ENCODE data around the gene CACNA1C.

Gene CACNA1C

DNA sequence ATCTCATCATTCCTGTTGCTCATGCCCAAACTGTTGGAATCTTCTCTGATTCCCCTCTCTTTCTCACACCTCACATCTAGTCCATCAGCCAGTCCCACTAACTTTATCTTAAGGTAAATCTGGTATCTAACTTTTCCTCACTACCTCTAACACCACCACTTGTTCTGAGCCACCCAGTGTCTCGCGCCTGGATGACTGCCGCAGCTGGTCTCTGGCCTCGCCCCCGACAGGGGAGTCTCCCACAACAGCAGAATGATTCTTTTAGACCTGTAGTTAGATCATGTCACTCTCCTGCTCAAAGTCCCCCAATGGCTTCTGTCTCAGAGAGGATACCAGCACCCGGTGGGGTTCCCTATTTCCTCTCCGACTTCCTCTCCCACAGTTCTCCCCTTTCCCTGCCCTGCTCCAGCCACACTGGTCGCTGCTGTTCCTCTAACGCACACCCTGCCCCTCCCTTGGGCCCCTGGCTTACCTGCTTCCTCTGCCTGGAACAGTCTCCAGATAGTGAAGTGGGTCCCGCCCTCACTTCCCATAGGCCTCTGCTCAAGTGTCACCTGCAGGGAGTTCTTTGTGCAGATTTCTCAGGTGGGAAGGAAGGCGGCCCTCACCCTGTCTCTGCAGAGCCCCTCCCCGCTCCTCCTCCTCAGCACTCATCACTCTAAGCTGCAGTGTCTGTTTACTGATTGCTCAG is 403.5 kb downstream of the CACNA1C start:
- Mint-ChIP-seq H3K9me3 (no peaks in the 10 kb centered on the region), H3K4me1 (no peaks in the 10 kb centered on the region), H3K27ac (no peak overlapping the region), H3K4me3 (no peak overlapping the region), H3K27me3 (no peaks in the 10 kb centered on the region)
- ATAC-seq (no peak), DNase-seq (no peak)

DNA sequence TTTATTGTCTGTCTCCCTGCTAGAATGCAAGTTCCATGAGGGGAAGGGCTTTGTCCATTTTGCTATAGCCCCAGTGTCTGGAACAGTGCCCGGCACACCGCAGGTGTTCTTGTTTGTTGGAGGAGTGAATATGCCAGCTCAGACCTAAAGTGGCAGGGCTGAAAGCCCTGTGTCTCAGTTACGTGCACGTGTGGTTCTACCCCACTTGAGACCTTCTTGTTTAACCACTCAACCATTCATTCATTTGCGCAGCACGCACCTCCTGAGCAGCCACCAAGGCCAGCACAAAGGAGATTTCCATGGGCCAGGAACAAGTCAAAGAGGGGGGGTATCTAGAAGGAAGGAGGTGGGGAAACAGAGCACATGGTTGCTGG is 404.0 kb downstream of the CACNA1C start:
- DNase-seq (no peak), ATAC-seq (no peak)
- Mint-ChIP-seq H3K27ac (no peak overlapping the region), H3K4me3 (no peak overlapping the region), H3K9me3 (no peaks in the 10 kb centered on the region), H3K4me1 (no peaks in the 10 kb centered on the region), H3K27me3 (no peaks in the 10 kb centered on the region)

DNA sequence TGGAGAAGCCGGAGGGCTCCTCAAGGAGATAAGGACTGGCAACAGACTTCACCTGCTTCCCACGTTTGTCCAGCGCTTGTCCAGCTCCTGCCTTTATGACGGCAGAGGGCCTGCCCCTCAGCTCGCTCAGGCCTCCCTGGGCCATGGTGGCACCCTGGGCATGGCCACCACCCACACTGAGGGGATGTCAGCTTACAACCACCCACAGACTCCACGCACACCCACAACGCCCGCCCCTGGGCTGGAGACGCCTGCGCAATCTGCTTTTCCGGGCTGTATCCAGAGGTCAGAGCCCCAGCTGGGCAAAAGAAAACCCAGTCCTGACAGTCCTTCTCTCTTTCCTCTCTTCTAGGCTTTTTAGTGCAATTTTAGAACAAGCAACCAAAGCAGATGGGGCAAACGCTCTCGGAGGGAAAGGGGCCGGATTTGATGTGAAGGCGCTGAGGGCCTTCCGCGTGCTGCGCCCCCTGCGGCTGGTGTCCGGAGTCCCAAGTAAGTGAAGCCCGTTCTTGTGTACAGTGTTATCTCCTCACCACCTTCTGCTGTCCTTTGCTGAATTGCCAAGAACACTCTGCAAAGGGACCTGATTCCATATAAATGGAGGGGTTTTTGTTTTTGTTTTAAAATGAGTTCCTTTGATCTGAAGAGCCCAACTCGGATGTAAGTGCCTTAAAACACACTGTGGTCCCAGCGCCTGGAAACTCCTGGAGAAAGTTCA is 404.6 kb downstream of the CACNA1C start:
- DNase-seq = no peak
- H3K4me1 Mint-ChIP-seq = no peaks in the 10 kb centered on the region
- no peak for ATAC-seq
- H3K9me3 Mint-ChIP-seq = no peaks in the 10 kb centered on the region
- no peak overlapping the region for H3K4me3 Mint-ChIP-seq
- H3K27ac Mint-ChIP-seq = no peak overlapping the region
- H3K27me3 Mint-ChIP-seq = no peaks in the 10 kb centered on the region

DNA sequence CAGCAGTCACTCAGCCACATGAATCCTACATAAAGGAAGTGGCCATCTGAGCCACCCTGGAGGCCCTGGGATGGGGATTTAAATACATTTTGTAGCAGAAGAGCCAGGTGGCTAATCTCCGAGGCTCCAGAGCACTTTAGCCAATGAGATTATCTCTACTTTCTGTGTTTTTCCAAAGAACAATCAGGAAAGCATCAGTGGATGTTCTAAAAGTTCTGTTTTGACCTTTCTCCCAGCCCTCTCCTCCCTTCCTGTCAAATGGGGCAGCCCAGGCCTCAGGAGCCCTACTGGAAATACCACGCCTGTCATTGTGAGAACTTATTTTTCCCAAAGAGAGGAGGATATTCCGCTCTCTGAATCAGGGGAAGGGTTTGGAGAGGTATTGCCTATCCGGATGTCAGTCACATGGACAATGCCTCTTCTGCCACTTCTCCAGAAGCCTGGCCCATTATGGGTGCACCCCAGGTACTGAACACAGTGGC is 405.2 kb downstream of the CACNA1C start:
- H3K9me3 Mint-ChIP-seq = no peaks in the 10 kb centered on the region
- no peak overlapping the region for H3K27ac Mint-ChIP-seq
- no peak overlapping the region for H3K4me3 Mint-ChIP-seq
- H3K4me1 Mint-ChIP-seq = no peaks in the 10 kb centered on the region
- DNase-seq (no peak), ATAC-seq (no peak)
- H3K27me3 Mint-ChIP-seq = no peaks in the 10 kb centered on the region

DNA sequence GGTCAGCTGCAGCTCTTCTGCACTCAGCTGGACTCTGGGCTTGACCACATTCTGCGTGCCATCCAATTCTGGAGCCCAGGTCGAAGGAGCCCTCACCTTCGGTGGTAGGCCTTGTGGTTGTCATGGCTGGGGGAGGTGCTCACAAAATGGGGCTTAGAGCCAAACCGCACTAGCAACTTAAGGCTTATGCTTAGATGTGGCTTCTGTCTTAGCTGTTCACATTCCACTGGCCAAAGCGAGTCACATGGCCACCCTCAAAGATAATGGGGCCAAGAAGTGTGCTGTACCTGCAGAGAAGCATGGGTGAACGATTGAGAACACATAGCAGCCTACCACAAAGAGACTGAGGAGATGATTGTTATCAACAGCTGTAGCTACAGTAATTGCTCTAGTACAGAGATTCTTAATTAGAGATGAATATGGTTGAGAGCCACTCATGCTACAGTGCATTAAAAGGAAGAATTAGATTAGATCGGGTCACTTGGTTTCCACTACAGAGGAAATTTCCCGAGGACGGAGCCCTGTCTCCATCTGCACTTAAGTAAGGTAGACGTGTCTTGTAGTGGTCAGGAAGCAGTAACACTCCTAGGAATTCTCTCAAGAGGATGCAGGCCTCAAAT is 407.4 kb downstream of the CACNA1C start:
- no peak overlapping the region for H3K4me3 Mint-ChIP-seq
- H3K27me3 Mint-ChIP-seq = no peaks in the 10 kb centered on the region
- H3K4me1 Mint-ChIP-seq = no peaks in the 10 kb centered on the region
- H3K9me3 Mint-ChIP-seq = no peaks in the 10 kb centered on the region
- H3K27ac Mint-ChIP-seq = no peak overlapping the region
- DNase-seq = no peak
- no peak for ATAC-seq

DNA sequence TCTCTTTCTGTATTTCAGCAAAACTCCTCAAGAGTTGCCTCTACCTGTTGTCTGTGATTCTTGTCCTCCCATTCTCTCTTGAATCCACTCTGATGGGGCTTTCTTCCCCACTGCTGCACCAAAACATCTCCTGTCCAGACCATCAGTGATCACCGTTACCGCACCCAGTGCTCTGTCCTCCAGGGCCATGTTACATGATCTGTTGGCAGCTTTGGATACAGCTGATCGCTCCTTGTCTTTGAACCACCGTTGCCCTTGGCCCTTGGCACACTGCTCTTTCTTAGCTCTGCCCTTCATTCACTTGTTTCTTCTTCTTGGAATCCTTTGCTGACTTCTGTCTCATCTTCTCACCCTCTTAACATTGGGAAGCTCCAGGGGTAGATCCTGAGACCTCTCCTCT is 408.3 kb downstream of the CACNA1C start:
- Mint-ChIP-seq H3K4me1 (no peaks in the 10 kb centered on the region), H3K27ac (no peak overlapping the region), H3K27me3 (no peaks in the 10 kb centered on the region), H3K4me3 (no peak overlapping the region), H3K9me3 (no peaks in the 10 kb centered on the region)
- ATAC-seq (no peak), DNase-seq (no peak)

DNA sequence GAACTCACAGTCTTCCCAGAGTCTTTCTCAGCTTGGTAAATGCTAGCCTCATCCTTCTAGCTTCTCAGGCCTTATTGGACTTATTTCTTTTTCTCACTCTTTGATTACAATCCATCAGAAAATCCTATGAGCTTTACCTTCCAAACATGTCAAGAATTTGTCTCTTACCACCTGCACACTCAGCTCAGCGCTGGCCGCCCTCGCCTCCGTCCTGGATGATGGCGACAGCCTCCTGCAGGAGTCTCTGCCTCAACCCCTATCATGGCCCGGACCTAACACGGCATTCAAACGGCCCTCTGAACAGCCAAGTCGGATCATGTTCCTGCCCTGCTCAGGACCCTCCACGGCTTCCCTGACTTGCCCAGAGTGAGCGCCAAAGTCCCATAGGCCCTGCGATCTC is 408.9 kb downstream of the CACNA1C start:
- H3K9me3 Mint-ChIP-seq = no peaks in the 10 kb centered on the region
- ATAC-seq (no peak), DNase-seq (no peak)
- H3K4me1 Mint-ChIP-seq = no peaks in the 10 kb centered on the region
- no peak overlapping the region for H3K27ac Mint-ChIP-seq
- H3K4me3 Mint-ChIP-seq = no peak overlapping the region
- peaks cover 3% of the 10 kb centered on the region for H3K27me3 Mint-ChIP-seq

DNA sequence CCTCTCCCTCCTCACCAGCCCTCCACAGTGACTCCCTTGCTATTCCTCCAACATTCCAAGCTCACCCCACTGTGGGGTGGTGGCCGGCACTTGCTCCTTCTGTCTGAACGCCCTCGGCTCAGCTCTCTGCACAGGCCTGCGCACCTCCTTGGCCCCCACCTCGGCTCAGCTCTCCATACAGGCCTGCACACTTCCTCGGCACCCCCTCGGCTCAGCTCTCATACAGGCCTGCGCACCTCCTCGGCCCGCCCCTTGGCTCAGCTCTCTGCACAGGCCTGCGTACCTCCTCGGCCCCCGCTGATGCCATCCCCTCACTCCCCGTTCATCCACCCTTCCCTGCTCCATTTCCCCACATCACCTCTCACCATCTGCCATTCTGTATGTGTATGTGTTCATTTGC is 409.3 kb downstream of the CACNA1C start:
- H3K4me1 Mint-ChIP-seq = no peaks in the 10 kb centered on the region
- ATAC-seq (peak; percentile 35), DNase-seq (no peak)
- H3K4me3 Mint-ChIP-seq = no peak overlapping the region
- H3K27ac Mint-ChIP-seq = no peak overlapping the region
- H3K27me3 Mint-ChIP-seq = peaks cover 7% of the 10 kb centered on the region
- H3K9me3 Mint-ChIP-seq = no peaks in the 10 kb centered on the region

DNA sequence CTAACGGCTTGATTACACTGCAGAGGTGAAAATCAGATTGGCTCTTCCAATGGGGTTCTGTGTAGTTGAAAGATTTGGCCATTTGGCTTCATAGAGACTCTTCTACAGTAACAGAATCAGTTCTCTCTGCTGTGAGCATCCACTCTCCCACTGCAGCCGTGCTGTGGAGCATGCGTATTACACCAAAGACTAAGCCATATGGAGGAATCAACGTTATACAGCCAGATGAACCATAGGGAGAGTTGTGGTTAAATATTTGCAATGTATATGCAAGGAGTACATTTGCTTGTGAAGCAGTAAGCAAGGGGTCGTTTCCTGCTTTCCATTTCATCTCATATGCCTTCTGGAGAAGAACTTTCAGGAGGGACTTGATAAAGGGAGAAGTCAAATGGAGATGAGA is 410.9 kb downstream of the CACNA1C start:
- no peak overlapping the region for H3K27ac Mint-ChIP-seq
- DNase-seq = no peak
- H3K27me3 Mint-ChIP-seq = peaks cover 10% of the 10 kb centered on the region
- no peaks in the 10 kb centered on the region for H3K4me1 Mint-ChIP-seq
- no peak overlapping the region for H3K4me3 Mint-ChIP-seq
- H3K9me3 Mint-ChIP-seq = no peaks in the 10 kb centered on the region
- ATAC-seq = no peak

DNA sequence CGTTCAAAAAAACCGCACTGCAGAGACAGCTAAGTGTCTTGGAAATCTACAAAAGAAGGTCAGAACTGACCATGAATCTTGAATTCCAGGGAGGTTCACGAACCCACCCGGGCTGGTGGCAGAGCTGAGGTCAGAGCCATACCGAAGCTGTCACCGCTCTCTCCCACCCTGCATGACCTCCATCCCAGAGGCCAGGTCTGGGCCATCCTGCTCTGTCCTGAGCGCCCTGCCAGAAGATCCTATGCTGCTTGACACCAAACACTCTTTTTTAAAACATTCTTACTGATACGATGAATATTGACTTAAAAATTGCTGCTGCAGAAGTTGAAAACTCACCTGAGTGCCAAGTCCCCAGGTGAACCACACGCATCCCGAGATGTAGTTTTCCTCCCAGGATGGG is 412.9 kb downstream of the CACNA1C start:
- DNase-seq (no peak), ATAC-seq (no peak)
- Mint-ChIP-seq H3K27me3 (peaks cover 10% of the 10 kb centered on the region), H3K4me1 (no peaks in the 10 kb centered on the region), H3K27ac (peak overlapping the region; percentile 1 to 62), H3K9me3 (no peaks in the 10 kb centered on the region), H3K4me3 (no peak overlapping the region)

DNA sequence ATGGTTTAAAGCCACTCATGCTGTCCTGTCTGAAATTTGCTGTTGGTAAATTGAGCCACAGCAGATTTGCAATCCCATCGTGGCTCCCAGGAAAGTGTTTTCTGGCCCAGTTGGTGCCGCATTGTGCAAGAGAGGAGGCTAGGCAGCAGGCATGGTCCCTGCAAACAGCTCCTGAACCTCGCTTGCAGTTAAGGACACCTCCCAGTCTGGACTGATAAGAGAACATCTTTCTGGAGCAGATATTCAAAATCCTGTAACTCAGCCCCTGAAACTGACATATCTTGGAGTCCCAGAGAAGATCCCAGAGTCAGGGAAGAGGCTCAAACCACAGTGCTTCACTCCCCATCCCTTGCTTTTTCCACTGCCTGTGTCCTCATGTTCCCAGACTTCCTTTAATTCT is 413.4 kb downstream of the CACNA1C start:
- Mint-ChIP-seq H3K27me3 (peaks cover 10% of the 10 kb centered on the region), H3K27ac (no peak overlapping the region), H3K4me3 (no peak overlapping the region), H3K9me3 (no peaks in the 10 kb centered on the region), H3K4me1 (no peaks in the 10 kb centered on the region)
- ATAC-seq (no peak), DNase-seq (no peak)

DNA sequence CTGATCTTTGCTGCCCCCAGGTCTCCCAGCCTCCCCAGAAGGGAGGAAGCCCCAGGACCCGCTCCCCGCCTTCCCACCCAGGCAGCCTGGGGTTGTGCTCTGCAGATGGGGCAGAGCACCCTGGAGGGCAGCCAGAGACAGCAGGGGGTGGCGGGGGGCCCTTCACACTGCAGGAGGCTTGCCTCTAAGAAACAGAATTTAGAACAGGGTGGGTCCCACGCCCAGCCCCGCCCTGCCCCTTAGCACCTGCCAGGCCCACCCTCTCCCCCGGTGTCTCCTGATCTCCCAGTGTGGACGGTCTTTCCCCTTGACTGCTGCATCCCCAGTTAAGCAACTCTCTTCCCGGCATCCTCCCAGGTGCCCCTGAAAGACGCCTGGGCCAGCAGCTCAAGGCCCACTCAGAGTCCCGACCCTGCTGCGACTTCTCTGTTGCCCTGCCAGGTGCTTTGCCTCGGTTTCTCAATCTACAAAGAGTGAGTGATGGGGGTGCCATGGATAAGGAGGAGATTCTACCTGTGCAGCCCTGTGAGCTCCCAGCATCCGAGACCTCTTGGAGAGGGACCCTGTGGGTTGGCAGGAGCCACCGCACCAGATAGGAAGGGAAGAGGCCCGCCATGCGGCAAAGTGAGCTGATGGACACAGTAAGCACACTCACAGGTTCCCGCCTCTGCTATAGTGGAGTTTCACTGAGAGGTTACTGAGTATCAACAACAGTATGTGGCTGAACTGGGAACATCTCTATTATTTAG is 414.8 kb downstream of the CACNA1C start:
- Mint-ChIP-seq H3K4me3 (no peak overlapping the region), H3K27ac (no peak overlapping the region), H3K27me3 (peaks cover 10% of the 10 kb centered on the region), H3K4me1 (no peaks in the 10 kb centered on the region), H3K9me3 (no peaks in the 10 kb centered on the region)
- DNase-seq (no peak), ATAC-seq (peak; percentile 57)

DNA sequence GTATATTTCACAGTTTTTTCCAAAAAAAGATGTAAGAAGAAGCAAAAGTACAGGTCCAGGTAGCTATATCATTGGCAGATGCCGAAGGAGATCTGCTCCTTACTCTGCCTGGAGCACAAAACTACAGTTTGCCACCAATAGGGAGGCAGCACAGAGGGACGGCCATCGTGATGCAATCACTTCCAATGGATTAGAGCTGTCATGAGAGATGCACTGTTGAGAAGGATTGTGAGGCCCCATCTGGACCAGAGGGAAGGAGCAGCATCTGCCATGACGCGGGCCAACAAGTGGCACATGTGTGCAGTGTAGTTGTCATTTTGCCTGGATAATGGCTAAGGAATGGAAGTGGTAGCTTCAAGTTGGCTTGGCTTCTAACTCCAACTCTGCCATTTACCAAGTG is 423.2 kb downstream of the CACNA1C start:
- DNase-seq = no peak
- ATAC-seq = no peak
- Mint-ChIP-seq H3K4me1 (no peaks in the 10 kb centered on the region), H3K9me3 (no peaks in the 10 kb centered on the region), H3K27me3 (peaks cover 19% of the 10 kb centered on the region), H3K27ac (no peak overlapping the region), H3K4me3 (no peak overlapping the region)

DNA sequence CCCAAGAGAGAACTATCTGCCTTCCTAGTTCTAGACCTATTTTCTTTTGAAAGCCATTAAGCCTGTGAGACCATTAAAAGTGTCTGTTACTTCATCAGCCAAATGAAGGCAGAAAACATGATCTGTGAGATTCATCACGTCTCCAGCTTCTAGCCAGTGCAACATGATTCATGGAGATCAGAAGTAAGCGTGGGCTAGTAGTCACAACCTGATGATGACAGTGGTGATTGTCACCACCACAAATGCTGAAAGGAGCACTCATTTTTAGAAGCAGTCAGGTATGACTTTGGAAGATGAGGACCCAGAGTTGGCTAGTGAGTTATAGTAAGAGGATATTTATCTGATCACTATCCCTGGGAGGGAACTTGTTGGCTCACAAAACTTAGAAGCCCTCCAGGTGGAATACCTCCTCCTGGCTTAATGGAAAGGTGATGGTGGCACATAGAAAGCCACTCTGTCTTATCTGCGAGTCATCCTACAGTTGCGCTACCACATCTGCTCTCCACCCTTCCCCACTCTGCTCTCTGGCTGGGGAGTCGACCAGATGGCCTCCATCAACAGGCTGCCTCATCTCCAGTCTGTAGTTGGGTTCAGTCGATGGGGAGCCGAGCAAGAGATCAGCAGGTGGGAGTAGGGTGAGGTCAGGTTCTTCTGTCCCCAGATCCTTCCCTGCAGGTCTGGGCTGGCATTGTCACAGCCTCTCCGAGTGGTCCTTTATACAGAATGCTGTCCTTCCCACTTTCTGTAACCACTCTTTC is 424.4 kb downstream of the CACNA1C start:
- no peaks in the 10 kb centered on the region for H3K4me1 Mint-ChIP-seq
- no peak overlapping the region for H3K4me3 Mint-ChIP-seq
- no peak overlapping the region for H3K27ac Mint-ChIP-seq
- no peak for DNase-seq
- no peak for ATAC-seq
- no peaks in the 10 kb centered on the region for H3K9me3 Mint-ChIP-seq
- peaks cover 19% of the 10 kb centered on the region for H3K27me3 Mint-ChIP-seq

DNA sequence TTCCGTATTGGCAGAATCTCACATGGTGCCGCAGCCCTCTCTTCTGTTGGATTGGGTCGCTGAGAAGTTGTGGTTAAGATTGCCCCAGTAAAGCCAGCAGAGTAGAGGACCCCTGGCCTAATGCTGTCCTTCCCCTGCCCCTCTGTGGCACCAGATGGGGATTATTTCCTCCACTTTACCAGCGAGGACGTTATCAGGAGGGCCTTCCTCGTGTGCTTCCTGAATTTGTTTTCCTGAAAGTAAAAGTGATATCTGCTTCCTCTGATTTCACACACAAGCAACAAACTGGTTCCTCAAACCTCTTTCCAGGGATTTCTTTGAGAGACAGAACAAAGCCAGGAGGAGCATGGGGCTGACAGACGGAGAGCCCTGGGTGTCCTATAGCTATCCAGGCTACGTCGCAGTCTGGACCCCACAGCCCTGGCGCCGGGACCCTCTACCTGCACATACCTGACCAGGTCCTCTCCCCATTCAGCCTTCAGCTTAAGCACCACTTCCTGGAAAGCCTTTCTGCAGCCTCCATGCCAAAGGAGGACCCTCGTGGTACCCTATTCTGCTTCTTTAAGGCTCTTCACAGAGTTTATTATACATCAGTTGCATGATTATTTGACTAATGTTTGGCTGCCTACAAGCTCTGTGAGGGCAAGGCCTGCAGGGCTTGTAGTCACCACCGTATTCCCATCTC is 427.2 kb downstream of the CACNA1C start:
- H3K4me1 Mint-ChIP-seq = no peaks in the 10 kb centered on the region

More for the DNA sequence above, 427.2 kb downstream of the CACNA1C start:
- no peak for ATAC-seq
- DNase-seq = no peak
- peaks cover 19% of the 10 kb centered on the region for H3K27me3 Mint-ChIP-seq
- H3K4me3 Mint-ChIP-seq = no peak overlapping the region
- H3K9me3 Mint-ChIP-seq = no peaks in the 10 kb centered on the region
- H3K27ac Mint-ChIP-seq = no peak overlapping the region
